Panc1 (cell line): ENCODE data around the gene CACNA1C. TPM values are rescaled to one million over a fixed set of nuclear protein-coding genes. Genes with fewer than 3 reads are reported as not detected.

Source experiments
- ATAC-seq: fragments of 200-7000 bp; cut with Tn5 transposase; 2 replicates; pipeline ENCODE4 v1.9.1; 2020; ENCODE audit warnings: mild to moderate bottlenecking, moderate library complexity
- BruUV-seq: library from RNA; stranded (reverse); fragments of 400-500 nt; replicated peaks from 2 replicates; lab custom pipeline; 2021; lab: Mats Ljungman, UMichigan
- CTCF ChIA-PET: fragments of 300-600 bp; sonication (Branson Sonifier 250); formaldehyde crosslinking; loops from one replicate; lab custom pipeline; 2022; ENCODE audit warnings: antibody characterized with exemption; lab: Charles Lee
- POLR2A ChIA-PET: fragments of 300-600 bp; sonication (Branson Sonifier 250); formaldehyde crosslinking; loops from one replicate; lab custom pipeline; 2022; ENCODE audit warnings: antibody characterized with exemption; lab: Charles Lee
- DNase-seq: peaks from one replicate; pipeline ENCODE4 v3.0.0-alpha.2; 2010; ENCODE audit warnings: low read depth, low spot score
- H3K27ac ChIP-seq: 2 replicates; pipeline ENCODE4 v1.5.1; 2011; ENCODE audit warnings: mild to moderate bottlenecking, low read length, inconsistent platforms
- H3K27me3 ChIP-seq: fragments of 200-500 bp; sonication (Bioruptor generic); 2 replicates; pipeline ENCODE4 v1.6.0; 2014; ENCODE audit warnings: low read length, inconsistent platforms; ENCODE audit not compliant: control insufficient read depth, insufficient read depth
- H3K36me3 ChIP-seq: fragments of 200-500 bp; sonication (Bioruptor generic); 2 replicates; pipeline ENCODE4 v1.5.1; 2014; ENCODE audit warnings: inconsistent platforms, mild to moderate bottlenecking, low read length, moderate library complexity; ENCODE audit not compliant: control insufficient read depth, insufficient read depth
- H3K4me1 ChIP-seq: 2 replicates; pipeline ENCODE4 v1.5.1; 2011; ENCODE audit warnings: inconsistent platforms, mild to moderate bottlenecking, low read length, moderate library complexity; ENCODE audit not compliant: control insufficient read depth, insufficient read depth
- H3K4me3 ChIP-seq, 2 experiments: 2 replicates each; pipeline ENCODE4 v1.5.1; 2011 to 2012; ENCODE audit warnings: low read depth in 2 of 2, low read length in 2 of 2, mild to moderate bottlenecking in 2 of 2, inconsistent platforms in 1 of 2, moderate library complexity in 1 of 2
- H3K9me3 ChIP-seq: fragments of 200-500 bp; sonication (Bioruptor generic); 2 replicates; pipeline ENCODE4 v1.5.1; 2014; ENCODE audit warnings: low read depth, mild to moderate bottlenecking, inconsistent platforms, low read length, moderate library complexity; ENCODE audit not compliant: control insufficient read depth, insufficient read depth
- CTCF ChIP-seq: fragments of 450-650 bp; IDR thresholded peaks from 2 replicates; pipeline ENCODE4 v1.5.1; 2017; ENCODE audit warnings: mild to moderate bottlenecking
- POLR2AphosphoS5 ChIP-seq: IDR thresholded peaks from 2 replicates; pipeline ENCODE4 v1.6.1; 2012; ENCODE audit warnings: mild to moderate bottlenecking, low read depth, low read length, moderate library complexity
- REST ChIP-seq, 2 experiments: IDR thresholded peaks; 2 replicates each; pipeline ENCODE4 v1.6.1; 2011 to 2012; ENCODE audit warnings: low read depth in 2 of 2, control low read depth in 1 of 2, low read length in 1 of 2, mild to moderate bottlenecking in 1 of 2, moderate library complexity in 1 of 2; ENCODE audit not compliant: insufficient read depth in 1 of 2
- SIN3A ChIP-seq: IDR thresholded peaks from 2 replicates; pipeline ENCODE4 v1.6.1; 2012; ENCODE audit warnings: low read depth, mild to moderate bottlenecking, low read length, moderate library complexity, borderline replicate concordance; ENCODE audit not compliant: insufficient read depth
- TCF7L2 ChIP-seq: IDR thresholded peaks from 2 replicates; pipeline ENCODE4 v1.6.1; 2011; ENCODE audit warnings: mild to moderate bottlenecking, low read depth, low read length, inconsistent platforms
- in situ Hi-C: cut with HindIII; loops from 2 replicates; pipeline ENCODE4 v1.10.0; 2016; ENCODE audit warnings: low sequenced_read_pairs, low pct_unique_long_range_greater_than_20kb
- intact Hi-C: fragments of 100-400 bp; cut with micrococcal nuclease; formaldehyde crosslinking; loops from one replicate; pipeline ENCODE4 v1.10.0; 2022; ENCODE audit not compliant: unreplicated experiment
- total RNA-seq: library from RNA; stranded (reverse); gene quantifications from one replicate; pipeline ENCODE4 v1.2.1, GENCODE V29; 2021; ENCODE audit not compliant: unreplicated experiment

The CACNA1C gene
- total RNA-seq, 1 experiment from 2014 or later = 0.03 TPM

DNA sequence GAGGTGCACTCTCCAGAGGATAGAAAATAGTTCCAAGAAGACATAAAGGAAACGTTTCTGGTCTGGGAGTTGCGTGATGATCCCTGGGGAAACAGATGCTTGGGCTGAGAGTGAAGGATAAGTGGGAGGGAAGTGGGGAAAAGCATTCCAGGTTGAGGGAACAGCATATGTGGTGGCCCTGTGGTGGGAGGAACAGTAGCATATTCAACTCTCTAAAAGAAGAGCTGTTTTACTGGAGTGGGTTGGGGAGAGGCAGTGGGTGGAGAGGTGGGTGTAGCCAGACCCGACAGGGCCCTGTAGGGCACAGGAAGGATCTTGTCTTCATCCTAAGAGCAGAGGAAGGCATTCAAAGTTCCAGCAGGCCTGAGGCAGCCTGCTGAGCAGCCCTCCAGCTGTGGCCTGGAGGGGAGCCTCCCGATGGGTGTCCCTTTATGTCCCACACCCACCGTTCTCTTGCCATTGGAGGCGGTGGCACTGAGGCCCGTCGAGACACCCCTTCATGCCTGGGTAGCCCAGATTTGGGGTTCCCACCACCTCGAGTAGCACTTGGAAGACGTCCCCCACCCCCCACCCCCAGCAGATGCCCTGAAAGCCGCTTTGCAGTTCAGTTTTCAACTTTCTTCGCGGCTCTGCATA, 431.5 kb downstream of the CACNA1C start:
- H3K27me3 ChIP-seq = peaks cover 3% of the 10 kb centered on the region; the same call in 1 of the 2 replicates
- no peaks in the 10 kb centered on the region for H3K9me3 ChIP-seq
- CTCF ChIA-PET = no interaction called here
- TF ChIP-seq SIN3A (no peak), TCF7L2 (no peak), CTCF (no peak), POLR2AphosphoS5 (no peak), REST (IDR thresholded peaks at IDR 0.05; ENCODE audit: insufficient read depth in 1 of 2, low read depth in 2 of 2, low read length in 1 of 2) (no peak)
- H3K4me1 ChIP-seq = no peaks in the 10 kb centered on the region
- no peak overlapping the region for H3K4me3 ChIP-seq
- intact Hi-C loops = no loop called here
- POLR2A ChIA-PET = no interaction called here
- no peak overlapping the region for H3K27ac ChIP-seq
- BruUV-seq = no TSS peak
- in situ Hi-C loops = no loop called here
- ATAC-seq = no peak
- no peak for DNase-seq
- no peaks in the 10 kb centered on the region for H3K36me3 ChIP-seq

DNA sequence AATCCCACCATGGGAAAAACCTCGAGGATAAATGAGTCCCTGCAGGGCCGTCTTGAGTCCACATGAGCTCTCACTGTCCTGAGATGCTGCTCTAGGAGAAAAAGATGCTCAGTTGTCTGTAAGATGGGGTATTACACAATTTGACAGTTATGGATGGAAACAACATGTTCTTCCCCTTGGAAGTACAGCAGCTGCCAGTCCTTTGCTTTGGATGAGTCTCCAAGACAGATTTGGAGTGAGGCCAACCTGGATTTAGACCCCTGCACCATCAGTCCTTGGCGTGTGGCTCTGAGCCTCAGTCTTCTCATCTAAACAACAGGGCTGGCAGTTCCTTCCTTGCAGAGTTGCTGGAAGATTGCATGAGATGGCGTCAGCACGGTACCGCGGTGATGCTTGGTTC, 432.9 kb downstream of the CACNA1C start:
- H3K36me3 ChIP-seq = no peaks in the 10 kb centered on the region
- DNase-seq (no peak), ATAC-seq (no peak)
- in situ Hi-C loops = no loop called here
- intact Hi-C loops = no loop called here
- BruUV-seq = no TSS peak
- no peak overlapping the region for H3K4me3 ChIP-seq
- H3K27ac ChIP-seq = no peak overlapping the region
- ChIA-PET POLR2A (no interaction called here), CTCF (no interaction called here)
- TF ChIP-seq CTCF = no peak
- no peak for TF ChIP-seq REST (IDR thresholded peaks at IDR 0.05; ENCODE audit: insufficient read depth in 1 of 2, low read depth in 2 of 2, low read length in 1 of 2)
- TF ChIP-seq POLR2AphosphoS5 = no peak
- no peak for TF ChIP-seq SIN3A
- H3K9me3 ChIP-seq = no peaks in the 10 kb centered on the region
- H3K27me3 ChIP-seq = peaks cover 3% of the 10 kb centered on the region
- no peaks in the 10 kb centered on the region for H3K4me1 ChIP-seq
